CD4-positive, alpha-beta T cell treated with Interleukin-21 for 1 hour (primary cell): ENCODE results near the gene C1QL4.
"Not testable (repeated sequence)": the region's sequence is repeated elsewhere in the genome, so short reads cannot be mapped to it uniquely, and the experiment has no call there.

Source experiments
- DNase-seq: peaks from one replicate; pipeline ENCODE4 v3.0.0-alpha.2; 2020

C1QL4 gene

GRCh38 chr12:49297695-49298060 lies 39.3 kb downstream of the C1QL4 start:
- no peak for DNase-seq

GRCh38 chr12:49296836-49297694 lies 39.9 kb downstream of the C1QL4 start:
- peak; percentile 35 for DNase-seq

- DNase-seq, result peak; percentile 68
These were observed 40.8 kb downstream of the C1QL4 start for GRCh38 chr12:49296034-49296835.

GRCh38 chr12:49295082-49295936 lies 41.7 kb downstream of the C1QL4 start, which contains the start of gene PRPH:
PRPH (plus strand) TSS chr12:49295147; CDS start chr12:49295201, 54 bp downstream.
- no peak for DNase-seq

- DNase-seq, result no peak
These were observed 42.2 kb downstream of the C1QL4 start for GRCh38 chr12:49294804-49295081.

GRCh38 chr12:49294086-49294803 lies 42.7 kb downstream of the C1QL4 start:
- no peak for DNase-seq

GRCh38 chr12:49293056-49293956 lies 43.7 kb downstream of the C1QL4 start:
- DNase-seq, result no peak

- DNase-seq, result no peak
These were observed 44.3 kb downstream of the C1QL4 start for GRCh38 chr12:49292729-49293055.

- DNase-seq, result no peak
These were observed 47.9 kb downstream of the C1QL4 start for GRCh38 chr12:49288922-49289555.

- peak; percentile 80 for DNase-seq
These were observed 48.6 kb downstream of the C1QL4 start for GRCh38 chr12:49288412-49288853.

- DNase-seq, result no peak
These were observed 49.1 kb downstream of the C1QL4 start for GRCh38 chr12:49287876-49288275.

GRCh38 chr12:49284672-49285071 lies 52.3 kb downstream of the C1QL4 start:
- DNase-seq, result no peak

GRCh38 chr12:49283541-49284429 lies 53.2 kb downstream of the C1QL4 start:
- DNase-seq, result no peak

- not testable (repeated sequence) for DNase-seq
These were observed 54.1 kb downstream of the C1QL4 start for GRCh38 chr12:49282740-49283375.
